Lung (tissue), 16 donors: ENCODE measurements around the gene LAMC2. TPM values are rescaled to one million over a fixed set of nuclear protein-coding genes. Genes with fewer than 3 reads are reported as not detected.

ENCODE experiments used
- ATAC-seq: fragments of 200-7000 bp; cut with Tn5 transposase; one replicate; pipeline ENCODE4 v1.9.1; 2020; ENCODE audit warnings: moderate number of reproducible peaks; ENCODE audit not compliant: insufficient read depth, low FRiP score
- DNase-seq, 3 donors: peaks; one replicate each; pipeline ENCODE4 v3.0.0-alpha.2; 2013 to 2017
- H3K27ac ChIP-seq, 2 donors: one replicate each; pipeline ENCODE4 v1.5.1; 2013; ENCODE audit warnings: mild to moderate bottlenecking in 2 of 2, moderate library complexity in 2 of 2, control low read depth in 1 of 2, inconsistent platforms in 1 of 2, low read depth in 1 of 2, low read length in 1 of 2
- H3K27me3 ChIP-seq, 3 donors: one replicate each; pipeline ENCODE4 v1.5.1; 2013; ENCODE audit warnings: low read length in 2 of 3; ENCODE audit not compliant: control insufficient read depth in 3 of 3, insufficient read depth in 3 of 3
- H3K36me3 ChIP-seq, 4 donors: one replicate each; pipeline ENCODE4 v1.5.1; 2013; ENCODE audit warnings: low read length in 4 of 4, mild to moderate bottlenecking in 1 of 4, moderate library complexity in 1 of 4; ENCODE audit not compliant: control insufficient read depth in 4 of 4, insufficient read depth in 4 of 4
- H3K4me1 ChIP-seq, 5 donors: one replicate each; pipeline ENCODE4 v1.5.1; 2013; ENCODE audit warnings: low read length in 5 of 5, mild to moderate bottlenecking in 2 of 5, moderate library complexity in 1 of 5; ENCODE audit not compliant: control insufficient read depth in 5 of 5, insufficient read depth in 5 of 5
- H3K4me3 ChIP-seq: one replicate; pipeline ENCODE4 v1.5.1; 2013; ENCODE audit warnings: mild to moderate bottlenecking, control low read depth, moderate library complexity
- H3K9ac ChIP-seq, 2 donors: one replicate each; pipeline ENCODE4 v1.5.1; 2013; ENCODE audit warnings: low read length in 2 of 2, control low read depth in 1 of 2; ENCODE audit not compliant: insufficient read depth in 1 of 2
- H3K9me3 ChIP-seq, 4 donors: one replicate each; pipeline ENCODE4 v1.5.1; 2013; ENCODE audit warnings: low read length in 3 of 4, mild to moderate bottlenecking in 1 of 4, moderate library complexity in 1 of 4; ENCODE audit not compliant: control insufficient read depth in 4 of 4, insufficient read depth in 3 of 4
- WGBS, 2 donors: extraction: QIAGEN DNeasy Blood & Tissue Kit; methylation state at CpG; one replicate each; pipeline ENCODE4 v1.1.7; 2013; 5-methylcytosine and 5-hydroxymethylcytosine counted together
- long read RNA-seq, 5 donors: transcript quantifications; one replicate each; lab custom pipeline, GENCODE V29; 2026
- polyA plus RNA-seq, 2 donors: library from polyadenylated mRNA; stranded (reverse); fragments of 200-250 nt; gene quantifications; one replicate each; pipeline ENCODE4 v1.2.1, GENCODE V29; 2013
- total RNA-seq, 2 donors: library from RNA; depleted of rRNA in 1 of 2; stranded (reverse); fragments of >200 nt in 1 of 2; gene quantifications; one replicate each; pipeline ENCODE4 v1.2.1, GENCODE V29; 2014 to 2021
- TF ChIP-seq, protein P1 (sequence below): IDR thresholded peaks from 2 replicates; pipeline ENCODE4 v1.5.1; 2012; ENCODE audit warnings: mild to moderate bottlenecking; ENCODE audit errors: control extremely low read depth, extremely low read depth
- donor health status: control.
- donor health status: control.
- donor health status: Bipolar disorder and iron deficiency.
- donor health status: healthy.
- donor health status: DM: yes; HTN: yes; CAD: no.

LAMC2 gene
- 10 to 100 TPM; 31.1 to 49.6 TPM for total RNA-seq
- 10 to 100 TPM; 13.7 to 63.1 TPM for polyA plus RNA-seq
- long read RNA-seq, donor 1, full-length matches to known transcripts = 5 of 47 reads
- long read RNA-seq, donor 1, partial matches to known transcripts = 42 of 47 reads
- long read RNA-seq, donor 1, other reads (novel, unspliced or antisense) = 0 of 47 reads
- long read RNA-seq, donor 2, partial matches to known transcripts = 5 of 5 reads
- long read RNA-seq, donor 2, other reads (novel, unspliced or antisense) = 0 of 5 reads
- long read RNA-seq, donor 3, full-length matches to known transcripts = 2 of 2 reads
- long read RNA-seq, donor 3, partial matches to known transcripts = 0 of 2 reads
- long read RNA-seq, donor 3, other reads (novel, unspliced or antisense) = 0 of 2 reads
- long read RNA-seq, donor 4 = 0 reads
- long read RNA-seq, donor 5, partial matches to known transcripts = 6 of 6 reads
- long read RNA-seq, donor 5, other reads (novel, unspliced or antisense) = 0 of 6 reads

DNA sequence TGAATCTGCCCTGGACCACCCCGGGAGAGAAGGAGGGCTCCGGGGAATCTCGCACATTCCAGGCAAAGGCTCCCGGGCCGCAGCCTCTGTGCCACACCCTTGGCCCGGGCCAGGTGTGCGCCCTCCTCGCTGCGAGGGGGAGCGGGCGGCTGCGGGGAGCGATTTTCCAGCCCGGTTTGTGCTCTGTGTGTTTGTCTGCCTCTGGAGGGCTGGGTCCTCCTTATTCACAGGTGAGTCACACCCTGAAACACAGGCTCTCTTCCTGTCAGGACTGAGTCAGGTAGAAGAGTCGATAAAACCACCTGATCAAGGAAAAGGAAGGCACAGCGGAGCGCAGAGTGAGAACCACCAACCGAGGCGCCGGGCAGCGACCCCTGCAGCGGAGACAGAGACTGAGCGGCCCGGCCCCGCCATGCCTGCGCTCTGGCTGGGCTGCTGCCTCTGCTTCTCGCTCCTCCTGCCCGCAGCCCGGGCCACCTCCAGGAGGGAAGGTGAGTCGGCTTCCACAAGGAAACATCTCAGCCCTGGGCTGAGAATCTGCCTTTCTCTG lies at the start of gene LAMC2:
TSS of gene LAMC2 (plus strand) at position 324 of the 550 bp plus-strand sequence. CDS start at position 413, 89 bp downstream.
- WGBS, 2 donors = 12 to 19% methylated on average over 30 of the region's 30 CpGs
- ATAC-seq = peak; percentile 90
- H3K27me3 ChIP-seq = no peaks in the 10 kb centered on the region
- no peak within 1 kb of the TSS for H3K4me3 ChIP-seq
- H3K4me1 ChIP-seq = peaks cover 0 to 7% (median 2%) of the 10 kb centered on the region in 5 donors
- peak within 1 kb of the TSS in 1 of 2 donors; percentile 88 for H3K27ac ChIP-seq
- no peaks in the 10 kb centered on the region for H3K36me3 ChIP-seq
- peak; percentile 64 to 71 (median 66) for DNase-seq
- no peaks in the 10 kb centered on the region for H3K9me3 ChIP-seq
- peak within 1 kb of the TSS; percentile 37 to 46 for H3K9ac ChIP-seq
- TF ChIP-seq, protein P1, sequence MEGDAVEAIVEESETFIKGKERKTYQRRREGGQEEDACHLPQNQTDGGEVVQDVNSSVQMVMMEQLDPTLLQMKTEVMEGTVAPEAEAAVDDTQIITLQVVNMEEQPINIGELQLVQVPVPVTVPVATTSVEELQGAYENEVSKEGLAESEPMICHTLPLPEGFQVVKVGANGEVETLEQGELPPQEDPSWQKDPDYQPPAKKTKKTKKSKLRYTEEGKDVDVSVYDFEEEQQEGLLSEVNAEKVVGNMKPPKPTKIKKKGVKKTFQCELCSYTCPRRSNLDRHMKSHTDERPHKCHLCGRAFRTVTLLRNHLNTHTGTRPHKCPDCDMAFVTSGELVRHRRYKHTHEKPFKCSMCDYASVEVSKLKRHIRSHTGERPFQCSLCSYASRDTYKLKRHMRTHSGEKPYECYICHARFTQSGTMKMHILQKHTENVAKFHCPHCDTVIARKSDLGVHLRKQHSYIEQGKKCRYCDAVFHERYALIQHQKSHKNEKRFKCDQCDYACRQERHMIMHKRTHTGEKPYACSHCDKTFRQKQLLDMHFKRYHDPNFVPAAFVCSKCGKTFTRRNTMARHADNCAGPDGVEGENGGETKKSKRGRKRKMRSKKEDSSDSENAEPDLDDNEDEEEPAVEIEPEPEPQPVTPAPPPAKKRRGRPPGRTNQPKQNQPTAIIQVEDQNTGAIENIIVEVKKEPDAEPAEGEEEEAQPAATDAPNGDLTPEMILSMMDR = no peak

- WGBS, 2 donors = 71 to 77% methylated on average over 3 of the region's 3 CpGs
- Histone ChIP-seq H3K4me3 (no peak overlapping the region), H3K27ac (no peak overlapping the region), H3K4me1 (no peaks in the 10 kb centered on the region), H3K27me3 (no peaks in the 10 kb centered on the region), H3K9me3 (no peaks in the 10 kb centered on the region), H3K36me3 (peaks cover 16 to 63% (median 46%) of the 10 kb centered on the region in 4 donors), H3K9ac (no peak overlapping the region)
- no peak for DNase-seq
- TF ChIP-seq, protein P1 = no peak
- ATAC-seq = no peak
Observed at GRCh38 chr1:183137782-183138181, 48.3 kb upstream of the LAMC2 start.

GRCh38 chr1:183138301-183138700 lies 47.8 kb upstream of the LAMC2 start:
- Histone ChIP-seq H3K36me3 (peaks cover 18 to 65% (median 44%) of the 10 kb centered on the region in 4 donors), H3K27ac (peak overlapping the region in 1 of 2 donors; percentile 18), H3K9ac (no peak overlapping the region), H3K27me3 (no peaks in the 10 kb centered on the region), H3K4me1 (no peaks in the 10 kb centered on the region), H3K9me3 (no peaks in the 10 kb centered on the region), H3K4me3 (no peak overlapping the region)
- ATAC-seq = no peak
- no peak for DNase-seq
- TF ChIP-seq, protein P1 = no peak
- WGBS, 2 donors = 69 to 77% methylated on average over 4 of the region's 4 CpGs
